GF-D8 (cell line): ENCODE results near the gene CD320.

ENCODE experiments used
- DNase-seq: peaks from one replicate; lab custom pipeline; 2025; lab: John Stamatoyannopoulos, UW

CD320 gene

GRCh38 chr19:8254286-8255001, 53.7 kb downstream of the CD320 start:
- DNase-seq, result no peak

GRCh38 chr19:8253678-8254077, 54.5 kb downstream of the CD320 start:
- DNase-seq, result no peak

DNA sequence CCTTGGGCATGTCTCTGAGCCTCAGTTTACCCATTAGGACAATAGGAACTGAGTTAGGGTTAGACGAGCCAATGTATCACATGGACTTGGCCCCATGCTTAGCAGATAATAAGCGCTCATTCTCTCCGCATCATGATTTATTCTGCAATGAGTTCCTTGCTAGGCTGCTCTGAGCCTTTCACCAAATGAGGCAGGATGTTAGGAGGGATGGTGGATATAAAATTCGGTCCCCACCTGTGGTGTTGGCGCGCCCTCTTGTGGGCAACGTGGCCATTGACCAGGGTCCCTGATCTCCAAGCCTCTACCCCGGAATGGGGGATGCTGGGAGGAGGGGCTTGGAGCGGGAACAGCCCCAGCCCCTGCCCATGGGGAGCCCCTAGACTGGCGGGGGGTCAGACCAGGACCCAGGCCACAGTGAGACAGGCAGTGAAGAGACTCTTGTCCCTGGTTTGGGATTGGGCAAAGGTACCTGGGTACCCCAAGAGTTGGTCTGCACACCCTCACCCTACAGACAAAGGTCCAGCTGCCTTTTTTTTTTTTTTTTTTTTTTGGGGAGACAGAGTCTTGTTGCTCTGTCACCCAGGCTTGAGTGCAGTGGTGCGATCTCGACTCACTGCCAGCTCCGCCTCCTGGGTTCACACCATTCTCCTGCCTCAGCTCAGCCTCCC, 55.1 kb downstream of the CD320 start:
- peak; percentile 34 for DNase-seq
